GM21381 (cell line): Measurements from ENCODE around the gene TEX54.
"Not testable (repeated sequence)": the region's sequence is repeated elsewhere in the genome, so short reads cannot be mapped to it uniquely, and the experiment has no call there.

Experiments
- ATAC-seq: cut with Tn5 transposase; IDR thresholded peaks from one replicate; pipeline ENCODE4 v1.9.1; 2021; ENCODE audit warnings: mild to moderate bottlenecking, moderate library complexity; ENCODE audit not compliant: unreplicated experiment

TEX54 gene

DNA sequence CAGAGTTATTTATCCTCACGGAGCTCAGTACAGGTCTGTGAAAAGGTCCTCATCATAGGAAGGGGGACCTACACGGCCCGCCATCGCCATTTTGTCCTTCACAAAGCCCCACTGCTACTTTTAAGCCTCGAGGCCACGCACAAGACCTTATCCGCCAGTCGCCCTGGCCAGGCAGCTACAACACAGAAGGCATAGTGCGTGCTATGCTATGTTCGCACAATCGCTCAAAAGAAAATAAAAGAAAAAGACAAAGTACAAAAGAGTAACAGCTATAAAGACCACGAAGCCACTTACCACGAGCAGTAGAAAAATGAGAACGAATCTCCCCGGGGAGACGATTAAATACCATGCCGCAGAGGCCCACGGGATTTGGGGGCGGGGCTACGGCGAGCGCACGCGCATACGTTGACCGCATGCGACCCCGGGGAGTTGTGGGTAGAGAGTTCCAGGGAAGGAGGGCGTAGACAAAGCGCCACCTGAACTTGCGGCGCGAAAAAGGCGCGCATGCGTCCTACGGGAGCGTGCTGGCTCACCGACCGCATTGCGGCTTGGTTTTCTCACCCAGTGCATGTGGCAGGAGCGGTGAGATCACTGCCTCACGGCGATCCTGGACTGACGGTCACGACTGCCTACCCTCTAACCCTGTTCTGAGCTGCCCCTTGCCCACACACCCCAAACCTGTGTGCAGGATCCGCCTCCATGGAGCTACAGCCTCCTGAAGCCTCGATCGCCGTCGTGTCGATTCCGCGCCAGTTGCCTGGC, 23.1 kb upstream of the TEX54 start:
- peak; percentile 83 for ATAC-seq

DNA sequence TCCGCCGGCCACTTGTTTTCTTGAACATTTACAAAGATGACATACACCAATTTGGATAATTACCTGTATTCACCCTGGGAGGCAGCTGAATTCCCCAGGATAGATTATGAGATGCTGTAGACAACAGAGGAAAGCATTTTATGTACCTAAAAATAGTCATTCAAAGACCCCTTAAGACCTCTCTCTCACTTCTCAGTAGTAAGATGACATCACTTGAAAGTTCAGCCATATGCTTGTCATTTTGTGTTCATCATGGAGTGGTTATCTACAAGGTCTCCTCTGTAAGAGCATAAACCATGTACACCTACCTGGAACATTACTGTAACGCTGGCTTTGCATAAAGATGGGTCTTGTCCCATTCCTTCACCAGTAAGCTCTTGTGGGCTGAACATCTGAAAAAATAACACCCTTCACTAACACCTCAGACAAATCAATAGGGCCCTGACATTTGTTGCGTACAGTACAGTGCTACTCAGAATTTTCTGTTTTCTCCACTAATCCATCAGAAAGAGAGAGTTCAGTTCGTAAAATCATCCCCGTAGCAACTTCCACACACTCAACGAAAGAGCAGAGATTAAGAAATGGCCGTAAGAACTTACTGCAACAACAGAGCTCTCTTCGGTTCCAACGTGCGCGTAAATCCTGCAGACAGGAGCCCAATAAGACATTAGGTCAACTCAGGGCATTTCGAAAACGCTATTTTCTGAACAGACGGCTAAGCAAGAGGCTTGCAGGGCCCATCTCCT, 22.4 kb upstream of the TEX54 start:
- ATAC-seq, result no peak

DNA sequence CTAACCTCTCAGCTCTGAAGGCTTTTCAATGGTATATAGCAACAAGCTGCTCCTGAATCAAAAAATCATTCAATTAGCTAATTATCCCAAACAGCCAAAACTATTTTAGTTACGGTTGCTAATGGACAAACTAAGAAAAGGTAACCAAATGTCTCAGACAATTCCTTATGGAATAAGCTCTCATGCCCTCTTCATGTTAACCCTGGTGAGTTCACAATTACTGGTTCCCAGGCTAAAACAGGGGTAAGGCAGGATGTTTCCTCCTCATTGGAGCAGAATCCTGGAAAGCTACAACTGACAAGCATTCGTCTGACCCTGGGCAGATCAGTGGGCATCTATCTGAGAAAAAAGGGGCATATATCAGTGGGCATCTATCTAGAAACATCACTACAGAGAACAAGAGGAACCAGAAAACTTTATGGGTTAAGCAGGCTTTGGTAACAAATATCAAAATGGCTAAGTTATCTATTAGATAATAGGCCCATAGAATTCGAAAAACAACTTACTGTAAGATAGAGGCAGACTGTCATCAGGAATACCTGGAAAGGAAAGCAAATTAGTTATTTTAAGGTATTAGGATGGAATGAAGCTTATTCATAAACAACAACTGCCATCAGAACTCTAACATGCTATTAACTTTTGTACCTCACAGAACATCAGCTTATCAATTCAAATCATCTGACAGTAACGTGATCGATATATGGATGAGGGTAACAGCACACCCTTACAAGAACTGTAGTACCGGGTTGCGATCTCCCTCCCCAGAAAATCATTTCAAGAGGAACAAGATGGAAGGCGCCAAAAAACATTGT, 21.6 kb upstream of the TEX54 start:
- no peak for ATAC-seq

DNA sequence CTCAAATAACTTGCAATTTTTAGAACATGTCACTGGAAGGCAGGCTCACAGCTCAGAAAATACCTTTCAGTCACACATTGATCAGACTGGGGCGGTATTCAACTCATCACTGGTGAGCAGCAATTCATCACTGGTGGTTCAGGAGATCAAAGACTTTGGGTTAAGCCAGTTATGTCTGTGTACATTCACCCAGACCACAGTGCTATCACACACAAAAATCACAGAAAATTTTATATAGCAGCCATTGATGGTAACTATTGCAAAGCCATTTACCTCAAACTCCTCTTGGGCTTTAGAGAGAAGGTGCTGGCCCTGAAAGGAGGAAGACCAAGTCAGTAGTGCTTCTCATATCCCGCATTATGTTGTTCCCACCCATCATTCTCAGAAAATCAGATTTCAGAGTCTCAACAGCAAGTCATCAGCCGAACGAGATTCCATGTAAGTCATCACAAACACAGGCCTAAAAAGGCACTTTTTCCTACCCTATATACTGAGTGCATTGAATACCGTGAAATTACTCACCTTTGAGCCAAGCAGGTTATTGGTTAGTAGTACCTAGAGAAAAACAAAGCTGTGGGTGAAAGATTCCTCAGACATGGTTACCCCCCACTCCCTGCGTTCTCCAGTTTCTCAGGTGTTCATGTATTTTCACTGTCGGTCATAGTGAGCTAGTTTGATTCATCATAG, 20.8 kb upstream of the TEX54 start:
- no peak for ATAC-seq

DNA sequence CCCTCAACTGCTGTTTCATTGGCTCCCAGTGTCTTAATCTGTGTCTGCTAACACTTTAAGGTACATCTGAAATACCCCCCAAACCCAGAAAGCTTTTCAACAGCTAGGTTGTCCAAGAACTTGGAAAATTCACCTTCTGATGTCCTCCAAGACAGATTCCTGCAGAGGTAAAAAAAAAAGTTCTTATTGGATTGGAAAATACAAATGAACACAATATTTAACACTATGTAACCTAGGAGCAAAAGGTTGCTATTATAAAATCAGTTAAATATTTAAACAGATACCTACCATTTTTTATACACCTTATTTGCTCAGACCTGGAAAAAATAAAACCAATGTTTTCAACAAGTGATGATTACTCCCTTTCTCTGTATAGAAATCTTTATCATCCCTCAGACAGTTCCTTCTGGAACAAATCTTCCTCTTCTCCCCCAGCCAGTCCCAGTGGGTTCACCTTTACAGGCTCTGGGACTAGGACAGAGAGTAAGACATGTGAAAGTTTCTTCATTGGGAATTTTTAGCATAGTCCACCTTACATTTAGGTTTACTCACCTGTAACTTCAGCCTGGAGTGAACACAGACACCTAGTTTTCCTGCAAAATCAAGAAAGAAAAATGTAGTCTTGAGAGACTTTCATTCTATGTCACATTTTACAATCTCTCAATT, 20.0 kb upstream of the TEX54 start:
- no peak for ATAC-seq

DNA sequence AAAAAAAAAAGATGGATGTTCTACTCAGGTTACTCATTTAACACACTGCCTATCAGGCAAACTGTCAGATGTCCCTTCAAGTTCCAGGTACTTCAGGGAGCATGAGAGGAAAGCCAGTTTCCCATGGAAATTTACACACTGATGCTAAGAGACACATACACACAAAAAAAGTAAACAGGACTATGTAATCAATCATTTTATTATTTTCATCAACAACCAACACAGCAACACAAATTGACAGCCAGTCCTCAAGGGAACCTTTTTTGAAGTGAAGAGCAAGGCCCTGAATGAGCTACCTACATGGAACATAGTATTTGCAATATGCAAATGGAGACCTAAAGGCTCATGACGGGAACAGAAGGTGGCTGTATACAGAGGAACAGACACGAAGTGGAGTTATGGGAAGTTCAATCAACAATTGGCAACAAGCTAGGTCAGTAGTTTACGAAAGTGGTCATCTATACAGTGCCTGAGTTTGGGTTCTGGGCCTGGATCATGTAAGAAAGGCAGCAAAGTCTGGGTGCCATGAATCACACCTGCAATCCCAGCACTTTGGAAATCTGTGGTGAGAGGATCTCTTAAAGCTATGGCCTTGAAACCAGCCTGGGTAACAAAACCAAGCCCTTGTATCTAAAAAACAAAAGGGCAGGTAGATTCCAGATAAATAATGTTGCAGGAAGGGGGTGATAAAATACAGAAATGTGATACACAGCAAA, 19.3 kb upstream of the TEX54 start:
- ATAC-seq, result no peak

DNA sequence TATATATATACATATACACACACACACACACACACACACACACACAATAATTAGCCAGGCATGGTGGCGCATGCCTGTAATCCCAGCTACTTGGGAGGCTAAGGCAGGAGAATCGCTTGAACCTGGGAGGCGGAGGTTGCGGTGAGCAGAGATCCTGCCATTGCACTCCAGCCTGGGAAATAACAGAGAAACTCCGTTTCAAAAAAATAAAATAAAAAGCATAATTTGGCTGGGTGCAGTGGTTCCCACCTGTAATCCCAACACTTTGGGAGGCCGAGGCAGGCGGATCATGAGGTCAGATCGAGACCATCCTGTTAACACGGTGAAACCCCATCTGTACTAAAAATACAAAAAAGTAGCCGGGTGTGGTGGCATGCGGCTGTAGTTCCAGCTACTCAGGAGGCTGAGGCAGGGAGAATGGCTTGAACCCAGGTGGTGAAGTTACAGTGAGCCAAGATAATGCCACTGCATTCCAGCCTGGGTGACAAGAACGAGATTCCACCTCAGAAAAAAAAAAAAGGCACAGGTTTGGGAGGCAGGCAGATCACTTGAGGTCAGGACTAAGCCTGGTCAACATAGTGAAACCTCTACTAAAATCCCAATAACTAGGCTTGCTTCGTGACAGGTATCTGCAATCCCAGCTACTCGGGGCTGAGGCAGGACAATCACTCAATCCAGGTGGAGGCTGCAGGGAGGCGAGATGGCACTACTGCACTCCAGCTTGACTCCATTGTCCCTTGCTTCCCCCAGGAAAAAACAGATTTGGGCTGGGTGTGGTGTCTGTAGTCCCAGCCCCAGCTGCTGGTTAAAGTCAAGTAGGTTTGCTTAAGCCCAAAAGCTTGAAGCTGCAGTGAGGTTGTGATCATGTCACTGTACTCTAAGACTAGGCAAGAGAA, 18.5 kb upstream of the TEX54 start:
- no peak for ATAC-seq

DNA sequence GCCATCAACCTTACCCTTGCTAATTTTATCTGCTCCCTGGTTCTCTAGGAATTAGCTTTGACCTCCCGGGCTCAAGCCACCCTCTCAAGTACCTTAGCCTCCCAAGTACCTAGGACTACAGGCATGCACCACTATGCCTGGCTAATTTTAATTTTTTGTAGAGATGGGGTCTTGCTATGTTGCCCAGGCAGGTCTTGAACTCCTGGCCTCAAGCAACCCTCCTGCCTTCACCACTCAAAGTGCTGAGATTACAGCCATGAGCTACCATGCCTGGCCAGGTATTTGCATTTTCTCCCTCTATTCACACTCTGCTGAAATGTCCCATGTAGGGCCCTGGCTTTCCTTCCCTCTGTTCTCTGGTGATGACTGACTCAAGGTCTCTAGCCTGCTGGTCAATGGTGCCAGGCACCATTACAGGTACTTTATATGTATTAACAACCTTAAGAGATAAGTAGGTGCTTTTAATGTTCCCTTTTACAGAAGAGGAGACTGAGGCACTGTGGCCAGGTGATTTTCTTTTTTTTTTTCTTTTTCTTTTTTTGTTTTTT, 15.2 kb upstream of the TEX54 start:
- no peak for ATAC-seq

DNA sequence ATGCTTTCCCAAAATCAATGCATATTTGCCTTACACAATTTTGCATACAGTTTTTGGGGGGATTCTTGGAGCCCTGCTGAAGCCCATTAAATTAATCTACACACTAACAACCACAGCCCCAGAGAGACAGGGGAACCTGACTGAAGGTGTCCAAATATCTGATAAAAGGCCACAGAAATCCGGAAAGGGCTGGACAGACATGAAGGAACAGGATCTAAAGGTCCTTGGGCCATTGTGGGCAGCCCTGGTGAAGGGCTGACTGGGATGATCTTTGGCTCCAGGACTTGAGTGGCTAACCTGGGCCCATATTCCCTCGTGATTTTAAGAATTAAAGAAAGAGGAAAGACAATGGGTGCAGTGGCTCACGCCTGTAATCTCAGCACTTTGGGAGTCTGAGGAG, 13.5 kb upstream of the TEX54 start:
- no peak for ATAC-seq

DNA sequence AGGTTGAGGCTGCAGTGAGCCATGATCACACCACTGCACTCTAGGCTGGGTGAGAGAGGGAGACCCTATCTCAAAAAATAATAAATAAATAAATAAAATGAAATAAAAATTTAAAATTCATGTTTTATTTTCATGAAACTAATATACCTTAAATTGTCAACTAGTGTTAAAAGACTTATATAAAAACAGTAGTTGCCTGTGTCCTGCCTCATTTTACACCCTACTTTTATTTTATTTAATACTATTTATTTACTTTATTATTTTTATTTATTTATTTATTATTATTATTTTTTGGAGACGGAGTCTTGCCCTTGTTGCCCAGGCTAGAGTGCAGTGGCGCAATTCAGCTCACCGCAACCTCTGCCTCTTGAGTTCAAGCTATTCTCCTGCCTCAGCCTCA, 11.5 kb upstream of the TEX54 start:
- ATAC-seq, result no peak

DNA sequence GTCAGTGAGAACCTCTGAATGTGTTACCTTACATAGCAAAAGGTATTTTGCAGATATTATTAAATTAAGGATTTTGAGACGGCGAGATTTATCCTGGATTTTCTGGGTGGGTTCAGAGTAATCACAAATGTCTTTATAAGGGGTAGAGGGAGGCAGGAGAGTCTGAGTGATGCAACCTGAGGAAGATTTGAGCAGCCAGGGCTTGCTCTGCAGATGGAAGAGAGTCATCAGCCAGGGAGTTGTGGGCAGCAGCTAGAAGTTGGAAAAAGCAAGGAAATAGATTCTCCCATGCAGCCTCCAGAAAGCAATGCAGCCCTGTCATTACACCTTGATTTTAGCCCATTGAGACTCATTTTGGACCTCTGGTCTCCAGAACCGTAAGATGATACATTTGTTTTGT, 10.8 kb upstream of the TEX54 start:
- ATAC-seq, result no peak

DNA sequence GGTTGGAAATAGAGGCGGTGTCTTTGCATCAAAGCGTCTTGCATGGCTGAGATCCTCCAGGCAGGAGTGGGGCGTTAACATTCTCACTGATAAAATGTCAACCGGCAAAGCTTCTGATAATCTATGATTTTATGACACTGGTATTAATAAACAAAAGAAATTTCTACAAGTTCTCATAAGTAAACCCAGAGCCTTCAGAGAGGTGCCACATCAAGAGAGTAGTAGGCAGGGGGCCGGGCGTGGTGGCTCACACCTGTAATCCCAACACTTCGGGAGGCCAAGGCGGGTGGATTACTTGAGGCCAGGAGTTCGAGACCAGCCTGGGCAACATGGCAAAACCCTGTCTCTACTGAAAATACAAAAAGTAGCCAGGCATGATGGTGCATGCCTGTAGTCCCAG, 10.2 kb upstream of the TEX54 start:
- ATAC-seq, result not testable (repeated sequence)

DNA sequence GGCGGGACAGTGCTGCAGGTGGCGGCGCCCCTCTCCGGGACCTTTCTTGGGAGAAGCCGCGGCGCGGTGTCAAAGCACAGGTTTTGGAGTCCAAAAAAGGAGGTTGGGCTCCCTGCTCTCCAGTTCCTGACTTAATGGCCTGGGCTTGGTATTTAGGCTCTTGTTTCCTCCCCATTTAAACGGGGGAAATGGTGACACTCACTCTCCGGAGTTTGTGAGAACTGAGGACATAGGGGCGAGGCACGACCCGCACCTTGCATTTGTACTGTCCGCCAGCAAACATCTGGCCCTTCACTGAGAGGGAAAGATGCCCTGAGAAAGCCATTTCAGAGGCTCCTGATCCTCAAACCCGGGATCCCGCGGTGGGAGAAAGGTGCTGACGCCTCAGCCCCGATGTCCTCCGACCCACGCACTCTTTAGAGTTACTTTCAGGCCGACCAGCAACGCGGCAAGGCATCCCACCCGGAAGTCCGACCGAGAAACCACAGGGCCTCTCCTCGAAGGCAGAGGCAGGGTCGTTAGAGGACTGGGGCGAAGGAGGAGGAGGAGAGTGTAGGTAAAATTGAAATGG, 9.6 kb upstream of the TEX54 start:
- no peak for ATAC-seq

DNA sequence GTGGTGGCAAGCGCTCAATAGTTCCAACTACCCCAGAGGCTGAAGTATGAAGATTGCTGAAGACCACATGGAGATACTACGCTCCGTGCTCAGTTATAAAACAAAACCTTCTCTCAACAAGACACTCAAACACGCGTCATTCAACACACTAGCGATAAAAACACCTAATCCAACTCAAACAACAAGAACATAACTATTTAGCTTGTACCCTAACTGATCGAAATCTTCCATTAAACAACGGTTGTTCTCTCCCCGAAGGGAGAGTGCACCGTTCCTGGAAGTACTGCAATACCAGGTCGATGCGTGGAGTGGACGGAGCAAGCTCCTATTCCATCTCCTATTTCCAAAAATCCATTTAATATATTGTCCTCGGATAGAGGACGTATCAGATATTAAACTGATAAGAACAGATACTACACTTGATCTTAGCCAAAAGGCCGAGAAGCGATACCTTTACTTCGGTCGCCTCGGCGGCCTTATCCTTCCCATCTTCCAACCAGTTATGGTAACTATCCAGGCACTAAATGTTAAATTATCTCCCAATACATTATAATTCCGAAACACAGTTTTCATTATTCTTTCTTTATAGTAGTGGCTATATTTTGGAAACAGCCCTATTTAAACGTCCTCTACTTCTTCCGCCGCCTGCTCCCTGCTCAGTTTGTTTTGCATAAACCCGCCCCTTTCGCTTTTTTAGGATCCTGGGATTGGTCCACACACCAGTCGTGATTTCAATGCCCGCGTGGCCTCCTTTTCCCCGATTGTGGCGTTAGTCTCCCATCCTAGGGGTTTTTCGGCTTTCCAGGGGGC, 8.9 kb upstream of the TEX54 start:
- peak; percentile 56 for ATAC-seq

DNA sequence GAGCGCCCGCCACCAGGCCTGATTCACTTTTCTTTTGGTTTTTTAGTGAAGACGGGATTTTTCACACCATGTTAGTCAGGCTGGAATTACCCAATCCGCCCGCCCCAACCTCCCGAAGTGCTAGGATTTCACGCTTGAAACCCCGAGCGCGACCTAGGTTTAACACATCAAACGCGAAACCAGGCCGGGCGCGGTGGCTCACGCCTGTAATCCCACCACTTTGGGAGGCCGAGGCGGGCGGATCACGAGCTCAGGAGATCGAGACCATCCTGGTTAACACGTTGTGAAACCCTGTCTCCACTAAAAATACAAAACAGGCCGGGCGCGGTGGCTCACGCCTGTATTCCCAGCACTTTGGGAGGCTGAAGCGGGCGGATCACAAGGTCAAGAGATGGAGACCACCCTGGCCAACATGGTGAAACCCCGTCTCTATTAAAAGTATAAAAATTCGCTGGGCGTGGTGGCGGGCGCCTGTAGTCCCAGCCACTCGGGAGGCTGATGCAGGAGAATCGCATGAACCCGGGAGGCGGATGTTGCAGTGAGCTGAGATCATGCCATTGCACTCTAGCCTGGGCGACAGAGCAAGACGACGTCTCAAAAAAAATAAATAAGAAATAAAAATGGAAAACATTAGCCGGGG, 8.2 kb upstream of the TEX54 start:
- not testable (repeated sequence) for ATAC-seq

DNA sequence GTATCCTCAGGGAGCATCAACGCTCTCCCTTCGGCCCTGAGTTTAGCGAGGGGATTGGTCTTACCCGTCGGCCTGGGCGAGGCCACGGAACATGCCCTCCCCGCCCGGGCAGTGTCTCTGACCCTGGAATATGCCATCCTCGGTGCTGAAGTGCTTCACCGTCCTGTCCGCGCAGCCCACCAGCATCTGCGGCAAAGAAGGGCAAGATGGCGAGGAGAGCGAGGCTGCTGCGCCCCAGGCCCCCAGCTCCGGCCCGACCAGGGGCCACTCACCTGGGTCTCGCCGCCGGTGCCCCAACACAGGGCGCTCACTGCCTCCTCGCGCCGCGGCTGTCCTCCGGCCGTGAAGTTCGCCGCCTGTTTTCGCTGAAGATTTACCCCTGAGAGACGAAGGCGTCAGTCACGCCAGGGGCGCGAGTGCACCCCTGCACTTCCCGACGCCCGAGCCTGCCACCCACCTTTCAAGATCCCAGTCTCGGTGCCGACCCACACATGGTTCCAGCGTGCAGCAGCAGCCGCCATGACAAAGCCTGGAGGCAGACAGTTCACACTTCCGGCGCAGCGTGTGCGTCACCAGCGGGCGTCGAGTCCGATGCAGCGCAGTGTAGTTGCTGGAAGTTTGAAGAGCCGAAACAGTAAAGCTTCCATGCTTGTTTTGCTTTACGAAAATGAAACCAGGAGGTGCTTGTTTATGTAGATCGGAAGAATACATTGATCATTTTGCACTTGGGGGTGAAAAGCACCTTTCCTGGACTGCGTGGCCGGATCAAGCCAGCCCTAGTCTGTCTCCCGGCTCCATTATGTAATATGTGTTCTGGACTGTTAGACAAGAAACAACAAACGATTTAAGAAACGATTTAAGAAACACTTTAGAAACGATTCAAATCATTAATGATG, 6.7 kb upstream of the TEX54 start, which contains the start of gene WDR74:
Gene WDR74 (minus strand): TSS at position 541 of the 896 bp plus-strand sequence. CDS start 20 bp downstream, at position 521.
- ATAC-seq, result peak; percentile 46
